Measurements from ENCODE around the gene HIP1. TPM values are rescaled to one million over a fixed set of nuclear protein-coding genes. Genes with fewer than 3 reads are reported as not detected.

The HIP1 gene
- total and polyA plus RNA-seq, 5 donors from 2014 or later, result 0.29 to 10.7 (median 0.79) TPM

- no peak for DNase-seq
- Histone ChIP-seq H3K9me3 (ENCODE audit: control insufficient read depth in 2 of 2, low read length in 2 of 2) (no peaks in the 10 kb centered on the region), H3K4me3 (ENCODE audit: low read depth, low read length) (no peak overlapping the region), H3K27me3 (ENCODE audit: control insufficient read depth, insufficient read depth, low read length) (no peaks in the 10 kb centered on the region), H3K36me3 (ENCODE audit: control insufficient read depth, insufficient read depth, low read length) (no peaks in the 10 kb centered on the region), H3K27ac (ENCODE audit: insufficient read depth, low read length, poor library complexity, severe bottlenecking) (no peak overlapping the region), H3K4me1 (ENCODE audit: control insufficient read depth, insufficient read depth, low read length, poor library complexity, severe bottlenecking) (no peaks in the 10 kb centered on the region)
- Mint-ChIP-seq H3K27ac (no peak overlapping the region), H3K27me3 (no peaks in the 10 kb centered on the region), H3K4me3 (no peak overlapping the region), H3K9me3 (no peaks in the 10 kb centered on the region), H3K36me3 (no peaks in the 10 kb centered on the region), H3K4me1 (peaks cover 3 to 10% (median 6%) of the 10 kb centered on the region in 4 donors)
- no peak for ATAC-seq (ENCODE audit: low read depth in 2 of 2)
Observed at GRCh38 chr7:75658369-75658768, 80.4 kb downstream of the HIP1 start.

DNA sequence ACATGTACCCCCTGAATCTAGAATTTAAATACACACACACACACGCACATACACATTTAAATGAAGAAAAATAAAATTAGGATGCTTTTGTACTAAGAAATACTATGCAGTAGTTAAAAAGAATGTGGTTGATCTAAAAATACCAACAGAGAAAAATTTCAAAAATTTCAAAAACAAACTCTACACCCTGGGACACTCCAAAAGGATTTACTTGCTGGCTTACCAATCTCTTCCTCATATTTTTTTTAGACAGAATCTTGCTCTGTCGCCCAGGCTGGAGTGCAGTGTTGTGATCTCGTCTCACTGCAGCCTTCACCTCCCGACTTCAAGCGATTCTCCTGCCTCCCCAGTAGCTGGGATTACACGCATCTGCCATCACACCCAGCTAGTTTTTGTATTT is 80.9 kb downstream of the HIP1 start:
- no peak for ATAC-seq (ENCODE audit: low read depth in 2 of 2)
- no peak for DNase-seq
- H3K36me3 Mint-ChIP-seq, result no peaks in the 10 kb centered on the region
- Histone ChIP-seq H3K9me3 (ENCODE audit: control insufficient read depth in 2 of 2, low read length in 2 of 2) (no peaks in the 10 kb centered on the region), H3K4me3 (ENCODE audit: low read depth, low read length) (no peak overlapping the region), H3K36me3 (ENCODE audit: control insufficient read depth, insufficient read depth, low read length) (no peaks in the 10 kb centered on the region), H3K4me1 (ENCODE audit: control insufficient read depth, insufficient read depth, low read length, poor library complexity, severe bottlenecking) (no peaks in the 10 kb centered on the region), H3K27me3 (ENCODE audit: control insufficient read depth, insufficient read depth, low read length) (no peaks in the 10 kb centered on the region), H3K27ac (ENCODE audit: insufficient read depth, low read length, poor library complexity, severe bottlenecking) (no peak overlapping the region)
- H3K27ac Mint-ChIP-seq, result no peak overlapping the region
- H3K4me1 Mint-ChIP-seq, result peaks cover under 1 to 5% (median 2%) of the 10 kb centered on the region in 4 donors
- no peaks in the 10 kb centered on the region for H3K27me3 Mint-ChIP-seq
- no peak overlapping the region for H3K4me3 Mint-ChIP-seq
- H3K9me3 Mint-ChIP-seq, result no peaks in the 10 kb centered on the region

GRCh38 chr7:75656740-75657139 is 82.0 kb downstream of the HIP1 start:
- Histone ChIP-seq H3K27ac (ENCODE audit: insufficient read depth, low read length, poor library complexity, severe bottlenecking) (no peak overlapping the region), H3K36me3 (ENCODE audit: control insufficient read depth, insufficient read depth, low read length) (no peaks in the 10 kb centered on the region), H3K27me3 (ENCODE audit: control insufficient read depth, insufficient read depth, low read length) (no peaks in the 10 kb centered on the region), H3K4me1 (ENCODE audit: control insufficient read depth, insufficient read depth, low read length, poor library complexity, severe bottlenecking) (no peaks in the 10 kb centered on the region), H3K4me3 (ENCODE audit: low read depth, low read length) (no peak overlapping the region), H3K9me3 (ENCODE audit: control insufficient read depth in 2 of 2, low read length in 2 of 2) (no peaks in the 10 kb centered on the region)
- Mint-ChIP-seq H3K9me3 (no peaks in the 10 kb centered on the region), H3K27ac (no peak overlapping the region), H3K27me3 (no peaks in the 10 kb centered on the region), H3K36me3 (no peaks in the 10 kb centered on the region), H3K4me3 (no peak overlapping the region), H3K4me1 (no peaks in the 10 kb centered on the region)
- DNase-seq, result no peak
- ATAC-seq (ENCODE audit: low read depth in 2 of 2), result no peak

- Mint-ChIP-seq H3K27me3 (no peaks in the 10 kb centered on the region), H3K27ac (no peak overlapping the region), H3K4me1 (no peaks in the 10 kb centered on the region), H3K9me3 (no peaks in the 10 kb centered on the region), H3K4me3 (no peak overlapping the region), H3K36me3 (no peaks in the 10 kb centered on the region)
- ATAC-seq (ENCODE audit: low read depth in 2 of 2) (no peak), DNase-seq (no peak)
- Histone ChIP-seq H3K4me3 (ENCODE audit: low read depth, low read length) (no peak overlapping the region), H3K27ac (ENCODE audit: insufficient read depth, low read length, poor library complexity, severe bottlenecking) (no peak overlapping the region), H3K4me1 (ENCODE audit: control insufficient read depth, insufficient read depth, low read length, poor library complexity, severe bottlenecking) (no peaks in the 10 kb centered on the region), H3K9me3 (ENCODE audit: control insufficient read depth in 2 of 2, low read length in 2 of 2) (no peaks in the 10 kb centered on the region), H3K36me3 (ENCODE audit: control insufficient read depth, insufficient read depth, low read length) (no peaks in the 10 kb centered on the region), H3K27me3 (ENCODE audit: control insufficient read depth, insufficient read depth, low read length) (no peaks in the 10 kb centered on the region)
Observed at GRCh38 chr7:75655536-75655935, 83.2 kb downstream of the HIP1 start.

DNA sequence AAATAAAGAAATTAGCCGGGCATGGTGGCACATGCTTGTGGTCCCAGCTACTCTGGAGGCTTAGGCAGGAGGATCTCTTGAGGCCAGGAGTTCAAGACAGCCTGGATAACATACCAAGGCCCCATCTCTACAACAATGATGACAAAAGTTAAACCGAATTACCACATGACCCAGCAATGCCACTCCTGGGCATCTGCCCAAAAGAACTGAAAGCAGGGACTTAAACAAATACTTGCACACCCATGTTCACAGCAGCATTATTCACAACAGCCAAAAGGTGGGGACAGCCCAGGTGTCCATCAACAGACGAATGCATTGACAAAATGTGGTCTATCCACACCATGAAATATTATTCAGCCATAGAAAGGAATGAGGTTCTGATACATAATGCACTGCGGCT is 83.9 kb downstream of the HIP1 start:
- Mint-ChIP-seq H3K4me1 (no peaks in the 10 kb centered on the region), H3K27ac (no peak overlapping the region), H3K36me3 (no peaks in the 10 kb centered on the region), H3K4me3 (no peak overlapping the region), H3K27me3 (no peaks in the 10 kb centered on the region), H3K9me3 (no peaks in the 10 kb centered on the region)
- no peaks in the 10 kb centered on the region for H3K36me3 ChIP-seq (ENCODE audit: control insufficient read depth, insufficient read depth, low read length)
- H3K27me3 ChIP-seq (ENCODE audit: control insufficient read depth, insufficient read depth, low read length), result no peaks in the 10 kb centered on the region
- H3K9me3 ChIP-seq (ENCODE audit: control insufficient read depth in 2 of 2, low read length in 2 of 2), result no peaks in the 10 kb centered on the region
- no peaks in the 10 kb centered on the region for H3K4me1 ChIP-seq (ENCODE audit: control insufficient read depth, insufficient read depth, low read length, poor library complexity, severe bottlenecking)
- ATAC-seq (ENCODE audit: low read depth in 2 of 2), result no peak
- H3K27ac ChIP-seq (ENCODE audit: insufficient read depth, low read length, poor library complexity, severe bottlenecking), result no peak overlapping the region
- H3K4me3 ChIP-seq (ENCODE audit: low read depth, low read length), result no peak overlapping the region
- DNase-seq, result no peak

GRCh38 chr7:75653651-75654050 is 85.1 kb downstream of the HIP1 start:
- H3K27ac ChIP-seq (ENCODE audit: insufficient read depth, low read length, poor library complexity, severe bottlenecking), result no peak overlapping the region
- no peak for DNase-seq
- ATAC-seq (ENCODE audit: low read depth in 2 of 2), result no peak
- no peaks in the 10 kb centered on the region for H3K27me3 Mint-ChIP-seq
- H3K4me3 ChIP-seq (ENCODE audit: low read depth, low read length), result no peak overlapping the region
- no peaks in the 10 kb centered on the region for H3K4me1 Mint-ChIP-seq
- H3K4me3 Mint-ChIP-seq, result no peak overlapping the region
- H3K27ac Mint-ChIP-seq, result no peak overlapping the region
- no peaks in the 10 kb centered on the region for H3K9me3 Mint-ChIP-seq
- H3K36me3 ChIP-seq (ENCODE audit: control insufficient read depth, insufficient read depth, low read length), result no peaks in the 10 kb centered on the region
- H3K27me3 ChIP-seq (ENCODE audit: control insufficient read depth, insufficient read depth, low read length), result no peaks in the 10 kb centered on the region
- no peaks in the 10 kb centered on the region for H3K4me1 ChIP-seq (ENCODE audit: control insufficient read depth, insufficient read depth, low read length, poor library complexity, severe bottlenecking)
- H3K36me3 Mint-ChIP-seq, result no peaks in the 10 kb centered on the region
- H3K9me3 ChIP-seq (ENCODE audit: control insufficient read depth in 2 of 2, low read length in 2 of 2), result no peaks in the 10 kb centered on the region

GRCh38 chr7:75652788-75653187 is 86.0 kb downstream of the HIP1 start:
- Mint-ChIP-seq H3K36me3 (no peaks in the 10 kb centered on the region), H3K27ac (no peak overlapping the region), H3K4me3 (no peak overlapping the region), H3K27me3 (no peaks in the 10 kb centered on the region), H3K9me3 (no peaks in the 10 kb centered on the region), H3K4me1 (no peaks in the 10 kb centered on the region)
- H3K4me3 ChIP-seq (ENCODE audit: low read depth, low read length), result no peak overlapping the region
- H3K9me3 ChIP-seq (ENCODE audit: control insufficient read depth in 2 of 2, low read length in 2 of 2), result no peaks in the 10 kb centered on the region
- H3K27ac ChIP-seq (ENCODE audit: insufficient read depth, low read length, poor library complexity, severe bottlenecking), result no peak overlapping the region
- no peaks in the 10 kb centered on the region for H3K27me3 ChIP-seq (ENCODE audit: control insufficient read depth, insufficient read depth, low read length)
- no peak for ATAC-seq (ENCODE audit: low read depth in 2 of 2)
- H3K36me3 ChIP-seq (ENCODE audit: control insufficient read depth, insufficient read depth, low read length), result no peaks in the 10 kb centered on the region
- DNase-seq, result no peak
- no peaks in the 10 kb centered on the region for H3K4me1 ChIP-seq (ENCODE audit: control insufficient read depth, insufficient read depth, low read length, poor library complexity, severe bottlenecking)

GRCh38 chr7:75650681-75651080 is 88.1 kb downstream of the HIP1 start:
- Histone ChIP-seq H3K36me3 (ENCODE audit: control insufficient read depth, insufficient read depth, low read length) (no peaks in the 10 kb centered on the region), H3K4me1 (ENCODE audit: control insufficient read depth, insufficient read depth, low read length, poor library complexity, severe bottlenecking) (no peaks in the 10 kb centered on the region), H3K27ac (ENCODE audit: insufficient read depth, low read length, poor library complexity, severe bottlenecking) (no peak overlapping the region), H3K27me3 (ENCODE audit: control insufficient read depth, insufficient read depth, low read length) (no peaks in the 10 kb centered on the region), H3K9me3 (ENCODE audit: control insufficient read depth in 2 of 2, low read length in 2 of 2) (no peaks in the 10 kb centered on the region), H3K4me3 (ENCODE audit: low read depth, low read length) (no peak overlapping the region)
- ATAC-seq (ENCODE audit: low read depth in 2 of 2) (no peak), DNase-seq (no peak)
- H3K27me3 Mint-ChIP-seq, result no peaks in the 10 kb centered on the region
- peak overlapping the region in 1 of 3 donors; percentile 38 for H3K27ac Mint-ChIP-seq
- H3K9me3 Mint-ChIP-seq, result no peaks in the 10 kb centered on the region
- no peaks in the 10 kb centered on the region for H3K4me1 Mint-ChIP-seq
- no peak overlapping the region for H3K4me3 Mint-ChIP-seq
- H3K36me3 Mint-ChIP-seq, result no peaks in the 10 kb centered on the region

All from CD4-positive, CD25-positive, alpha-beta regulatory T cell (primary cell).